GM18868 (cell line): ENCODE results near the gene IQCH.
"Not testable (repeated sequence)": the region's sequence is repeated elsewhere in the genome, so short reads cannot be mapped to it uniquely, and the experiment has no call there.

Experiments used
- ATAC-seq: cut with Tn5 transposase; IDR thresholded peaks from one replicate; pipeline ENCODE4 v1.9.1; 2021; ENCODE audit warnings: mild to moderate bottlenecking, moderate library complexity; ENCODE audit not compliant: unreplicated experiment

The IQCH gene

GRCh38 chr15:67244971-67245478 lies 9.6 kb upstream of the IQCH start:
- ATAC-seq = no peak

- not testable (repeated sequence) for ATAC-seq
Measured at GRCh38 chr15:67246606-67247005, 8.0 kb upstream of the IQCH start.

GRCh38 chr15:67248011-67248505 lies 6.5 kb upstream of the IQCH start:
- ATAC-seq = no peak

GRCh38 chr15:67249830-67250229 lies 4.8 kb upstream of the IQCH start:
- no peak for ATAC-seq

GRCh38 chr15:67251318-67251717 lies 3.3 kb upstream of the IQCH start:
- no peak for ATAC-seq

GRCh38 chr15:67253101-67253500 lies 1.5 kb upstream of the IQCH start:
- ATAC-seq = no peak

GRCh38 chr15:67253549-67254237 lies 893 bp upstream of the IQCH start:
- no peak for ATAC-seq

GRCh38 chr15:67256051-67256450 lies 1.5 kb downstream of the IQCH start:
- ATAC-seq = no peak

- ATAC-seq = not testable (repeated sequence)
Measured at GRCh38 chr15:67258412-67258811, 3.8 kb downstream of the IQCH start.

GRCh38 chr15:67259379-67259778 lies 4.8 kb downstream of the IQCH start:
- ATAC-seq = no peak

- ATAC-seq = no peak
Measured at GRCh38 chr15:67259806-67260205, 5.2 kb downstream of the IQCH start.

- no peak for ATAC-seq
Measured at GRCh38 chr15:67266870-67267269, 12.3 kb downstream of the IQCH start.

- no peak for ATAC-seq
Measured at GRCh38 chr15:67267440-67267839, 12.9 kb downstream of the IQCH start.

GRCh38 chr15:67267951-67268941 lies 13.7 kb downstream of the IQCH start:
- no peak for ATAC-seq

- no peak for ATAC-seq
Measured at GRCh38 chr15:67274236-67274635, 19.6 kb downstream of the IQCH start.

GRCh38 chr15:67276666-67277065 lies 22.1 kb downstream of the IQCH start:
- no peak for ATAC-seq

- ATAC-seq = no peak
Measured at GRCh38 chr15:67280217-67280616, 25.6 kb downstream of the IQCH start.

- no peak for ATAC-seq
Measured at GRCh38 chr15:67281714-67282113, 27.1 kb downstream of the IQCH start.

- not testable (repeated sequence) for ATAC-seq
Measured at GRCh38 chr15:67285625-67286024, 31.0 kb downstream of the IQCH start.

GRCh38 chr15:67286400-67286799 lies 31.8 kb downstream of the IQCH start:
- not testable (repeated sequence) for ATAC-seq

GRCh38 chr15:67290319-67290718 lies 35.7 kb downstream of the IQCH start:
- ATAC-seq = no peak

- no peak for ATAC-seq
Measured at GRCh38 chr15:67296188-67296587, 41.6 kb downstream of the IQCH start.
